Spinal cord (tissue), 10 donors: Measurements from ENCODE around the gene FAM219A. TPM values are rescaled to one million over a fixed set of nuclear protein-coding genes. Genes with fewer than 3 reads are reported as not detected.

Source experiments
- DNase-seq, 6 donors: peaks; one replicate each; pipeline versions ENCODE4 v3.0.0 to v3.0.0-alpha.2; 2013 to 2015; ENCODE audit warnings: low spot score in 6 of 6, low read depth in 4 of 6
- H3K27ac ChIP-seq: one replicate; pipeline ENCODE4 v1.5.1; 2013; ENCODE audit warnings: low read depth, low read length, control low read depth
- H3K27me3 ChIP-seq: one replicate; pipeline ENCODE4 v1.6.1; 2013; ENCODE audit warnings: low read length; ENCODE audit not compliant: control insufficient read depth, insufficient read depth
- H3K36me3 ChIP-seq: one replicate; pipeline ENCODE4 v1.6.1; 2013; ENCODE audit warnings: low read length; ENCODE audit not compliant: control insufficient read depth, insufficient read depth
- H3K4me1 ChIP-seq: one replicate; pipeline ENCODE4 v1.6.1; 2013; ENCODE audit warnings: low read length; ENCODE audit not compliant: control insufficient read depth, insufficient read depth
- H3K4me3 ChIP-seq: one replicate; pipeline ENCODE4 v1.5.1; 2013; ENCODE audit warnings: low read depth, low read length, control low read depth
- H3K9me3 ChIP-seq: one replicate; pipeline ENCODE4 v1.6.1; 2013; ENCODE audit warnings: low read length; ENCODE audit not compliant: control insufficient read depth, insufficient read depth
- WGBS: methylation state at CpG from one replicate; pipeline ENCODE4 v1.1.5; 2013; ENCODE audit warnings: missing lambda C conversion rate; ENCODE audit not compliant: insufficient coverage; 5-methylcytosine and 5-hydroxymethylcytosine counted together
- polyA plus RNA-seq, 2 donors: library from polyadenylated mRNA; unstranded; fragments of 120-200 nt; gene quantifications; one replicate each; pipeline ENCODE4 v1.2.1, GENCODE V29; 2013; ENCODE audit not compliant: insufficient read length in 2 of 2
- total RNA-seq, 2 donors: library from RNA; depleted of rRNA in 1 of 2; stranded (reverse); fragments of 120-200 nt in 1 of 2; fragments of >200 nt in 1 of 2; gene quantifications; one replicate each; pipeline versions ENCODE4 v1.2.3 to v1.2.4, GENCODE V29; 2013 to 2014
- donor health status: healthy.

The FAM219A gene
- total and polyA plus RNA-seq, 4 donors = 18.1 to 83.9 (median 51.2) TPM

DNA sequence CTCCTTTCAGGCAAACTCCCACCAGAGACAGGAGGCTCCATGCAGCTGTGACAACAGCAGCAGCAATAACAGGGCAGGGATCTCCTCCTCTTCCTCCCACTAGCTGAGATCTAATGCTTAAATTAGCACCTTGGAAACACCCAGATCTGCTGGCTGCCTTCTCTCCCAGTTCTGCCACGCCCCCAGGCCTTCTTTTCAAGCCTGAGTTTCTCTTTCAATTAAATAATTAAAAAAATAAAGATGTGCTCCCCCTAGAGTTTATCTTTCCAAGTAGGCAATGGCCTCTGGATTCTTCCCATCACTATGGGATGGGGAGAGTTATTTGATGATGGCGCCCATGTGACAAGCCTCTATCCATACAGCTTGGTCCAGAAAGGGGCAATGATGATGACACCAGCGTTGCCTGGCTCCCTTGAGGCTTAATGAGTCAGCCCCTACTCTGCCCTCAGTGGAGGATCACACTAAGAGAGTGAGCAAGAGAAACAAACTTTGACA, 3.8 kb downstream of the FAM219A start:
- Histone ChIP-seq H3K36me3 (no peaks in the 10 kb centered on the region), H3K4me1 (peaks cover 42% of the 10 kb centered on the region), H3K27ac (no peak overlapping the region), H3K4me3 (no peak overlapping the region), H3K27me3 (no peaks in the 10 kb centered on the region), H3K9me3 (no peaks in the 10 kb centered on the region)
- WGBS = 80% methylated on average over 2 of the region's 3 CpGs
- no peak for DNase-seq

DNA sequence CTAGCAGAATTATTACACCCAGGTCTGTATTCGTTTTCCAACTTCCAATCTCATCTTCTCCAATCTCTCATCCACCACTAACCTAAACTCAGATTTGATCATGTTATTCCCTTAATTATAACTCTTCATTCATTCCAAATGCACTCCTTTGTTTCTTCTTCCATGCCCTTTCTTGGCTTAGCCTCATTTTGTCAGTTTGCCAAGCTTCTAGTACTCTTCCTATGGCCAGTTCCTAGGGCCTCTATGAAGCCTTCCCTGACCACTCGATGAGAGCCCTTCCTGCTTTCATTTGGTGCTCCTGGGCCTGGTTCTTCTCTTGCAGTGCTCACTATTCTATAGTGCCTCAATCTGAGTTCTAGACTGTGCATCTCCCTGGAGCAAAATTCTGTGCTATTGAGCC, 5.8 kb downstream of the FAM219A start:
- H3K9me3 ChIP-seq = no peaks in the 10 kb centered on the region
- no peaks in the 10 kb centered on the region for H3K27me3 ChIP-seq
- no peaks in the 10 kb centered on the region for H3K36me3 ChIP-seq
- no peak overlapping the region for H3K4me3 ChIP-seq
- WGBS = 71% methylated on average over 2 of the region's 2 CpGs
- peaks cover 33% of the 10 kb centered on the region for H3K4me1 ChIP-seq
- no peak overlapping the region for H3K27ac ChIP-seq
- no peak for DNase-seq

DNA sequence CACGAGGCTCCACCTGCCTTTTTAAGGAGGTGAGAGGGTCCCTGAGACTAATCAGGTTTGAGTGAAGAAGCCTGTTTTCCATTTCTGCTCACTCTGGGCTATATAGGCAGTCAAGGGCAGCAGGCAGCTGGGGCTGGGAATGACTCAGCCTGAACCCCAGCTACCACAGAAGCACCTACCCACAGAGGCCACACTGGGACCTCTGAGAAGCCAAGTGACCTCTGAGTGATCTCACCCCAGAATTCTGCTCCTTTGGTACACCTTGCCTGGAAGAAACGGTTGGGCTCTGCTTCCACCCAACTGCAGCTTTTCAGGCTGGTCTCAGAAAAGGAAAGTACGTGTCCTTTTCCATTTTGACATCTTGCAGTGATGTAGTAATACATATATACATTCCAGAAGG, 6.8 kb downstream of the FAM219A start:
- H3K27ac ChIP-seq = no peak overlapping the region
- H3K4me1 ChIP-seq = peaks cover 24% of the 10 kb centered on the region
- no peak for DNase-seq
- no peak overlapping the region for H3K4me3 ChIP-seq
- H3K36me3 ChIP-seq = no peaks in the 10 kb centered on the region
- H3K9me3 ChIP-seq = no peaks in the 10 kb centered on the region
- H3K27me3 ChIP-seq = no peaks in the 10 kb centered on the region
- WGBS = 83% methylated on average over 1 of the region's 3 CpGs

DNA sequence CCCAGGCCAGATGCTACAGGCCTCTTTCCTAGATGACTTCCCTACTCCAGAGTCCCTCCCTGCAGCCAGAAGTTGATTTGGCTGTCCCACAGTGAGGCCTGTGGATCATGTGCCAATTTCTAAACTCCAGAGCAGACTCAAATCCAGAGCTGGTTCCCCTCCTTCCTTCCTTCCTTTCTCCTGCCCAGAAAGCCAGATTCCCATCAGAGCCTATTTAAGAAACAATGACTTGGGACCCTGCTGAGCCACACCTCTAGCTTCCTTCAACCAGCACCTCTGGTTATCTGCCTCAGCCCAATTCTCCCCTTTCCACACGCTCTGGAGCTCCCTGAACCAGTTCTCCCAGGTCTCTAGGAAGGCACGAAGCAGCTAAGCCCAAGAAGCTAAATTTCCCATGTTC, 7.2 kb downstream of the FAM219A start:
- no peaks in the 10 kb centered on the region for H3K9me3 ChIP-seq
- H3K4me3 ChIP-seq = no peak overlapping the region
- H3K27ac ChIP-seq = no peak overlapping the region
- WGBS = no CpG with 5 or more reads among the region's 2 CpGs
- no peak for DNase-seq
- H3K4me1 ChIP-seq = peaks cover 22% of the 10 kb centered on the region
- no peaks in the 10 kb centered on the region for H3K36me3 ChIP-seq
- H3K27me3 ChIP-seq = no peaks in the 10 kb centered on the region

DNA sequence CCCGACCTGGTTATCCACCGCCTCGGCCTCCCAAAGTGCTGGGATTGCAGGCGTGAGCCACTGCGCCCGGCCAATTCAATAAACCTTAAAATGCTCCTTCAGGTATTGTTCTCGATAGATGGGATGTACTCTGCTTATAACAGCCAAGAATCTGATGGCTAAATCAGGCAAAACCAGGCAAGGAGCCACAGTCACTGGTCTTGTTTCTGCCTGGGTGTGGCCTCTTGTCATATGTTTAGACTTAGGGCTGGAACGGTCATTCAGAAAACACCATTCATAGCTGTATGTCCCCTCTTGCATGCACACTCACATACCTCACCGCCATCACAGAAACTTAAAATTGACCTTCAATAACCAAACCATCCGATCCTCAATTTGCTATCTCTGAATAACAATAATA, 7.7 kb downstream of the FAM219A start:
- DNase-seq = no peak
- H3K36me3 ChIP-seq = no peaks in the 10 kb centered on the region
- WGBS = 97% methylated on average over 10 of the region's 10 CpGs
- H3K4me3 ChIP-seq = no peak overlapping the region
- H3K9me3 ChIP-seq = no peaks in the 10 kb centered on the region
- peaks cover 18% of the 10 kb centered on the region for H3K4me1 ChIP-seq
- H3K27me3 ChIP-seq = no peaks in the 10 kb centered on the region
- no peak overlapping the region for H3K27ac ChIP-seq

DNA sequence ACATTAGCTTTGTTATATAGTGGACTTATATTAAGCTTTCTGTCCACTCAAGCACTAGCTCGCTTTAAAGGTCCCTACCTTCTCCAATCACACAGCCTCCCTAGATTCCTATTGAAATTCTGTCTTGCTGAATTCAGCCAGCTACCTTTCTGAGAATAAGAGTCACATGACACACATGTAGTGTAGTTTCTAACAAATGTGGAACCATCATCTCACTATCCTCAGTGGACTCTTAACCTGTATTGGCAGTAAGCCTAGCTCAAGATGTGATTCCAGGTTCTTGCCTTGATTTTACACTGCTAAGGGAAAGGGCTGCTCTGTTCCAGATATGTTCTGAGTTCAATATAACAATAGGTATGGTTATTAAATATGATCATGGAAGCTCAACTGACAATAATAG, 11.4 kb downstream of the FAM219A start:
- Histone ChIP-seq H3K27ac (no peak overlapping the region), H3K4me1 (peaks cover 5% of the 10 kb centered on the region), H3K9me3 (no peaks in the 10 kb centered on the region), H3K27me3 (no peaks in the 10 kb centered on the region), H3K4me3 (no peak overlapping the region), H3K36me3 (no peaks in the 10 kb centered on the region)
- DNase-seq = peak in 1 of 6 donors; percentile 72
- no CpG with 5 or more reads among the region's 1 CpG for WGBS

DNA sequence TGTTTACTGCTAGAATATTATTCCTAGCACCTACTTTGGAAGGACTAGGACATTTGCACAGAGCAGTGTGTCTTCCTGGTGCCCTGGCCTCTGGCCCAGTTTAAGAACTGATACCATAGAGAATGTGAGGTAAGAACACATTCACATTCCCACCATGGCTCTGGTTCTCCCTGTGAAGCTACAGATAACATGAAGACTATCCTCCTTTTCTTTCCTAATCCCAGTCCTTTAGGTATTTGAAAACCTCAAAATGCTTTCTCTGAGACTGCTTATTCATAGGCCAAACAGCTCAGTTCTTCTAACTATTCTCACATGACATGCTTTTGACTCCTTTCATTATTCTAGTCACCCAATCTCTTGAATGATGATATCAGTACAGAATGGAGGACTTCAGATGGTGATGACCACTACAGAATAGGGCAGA, 11.9 kb downstream of the FAM219A start:
- Histone ChIP-seq H3K4me1 (peaks cover 4% of the 10 kb centered on the region), H3K27ac (no peak overlapping the region), H3K4me3 (no peak overlapping the region), H3K9me3 (no peaks in the 10 kb centered on the region), H3K27me3 (no peaks in the 10 kb centered on the region), H3K36me3 (no peaks in the 10 kb centered on the region)
- no peak for DNase-seq

DNA sequence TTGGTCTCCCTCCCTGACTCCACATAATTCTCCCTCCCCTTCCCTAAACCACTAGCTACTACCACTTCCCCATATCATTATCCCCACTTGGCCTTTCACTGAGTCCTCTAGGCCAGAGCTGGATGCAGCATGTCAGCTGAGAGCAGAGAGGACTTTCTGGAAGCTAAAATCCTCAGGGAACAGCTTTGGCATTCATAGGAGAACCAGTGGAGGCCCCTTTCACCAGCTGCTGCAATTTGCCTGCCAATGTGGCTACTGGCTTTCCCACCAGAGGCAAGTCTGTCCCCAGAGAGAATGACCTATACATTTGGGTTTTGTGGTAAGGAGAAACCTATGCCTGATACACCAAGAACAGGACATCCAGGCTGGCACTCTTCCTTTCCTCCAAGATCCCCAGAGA, 14.4 kb downstream of the FAM219A start:
- Histone ChIP-seq H3K27me3 (no peaks in the 10 kb centered on the region), H3K27ac (no peak overlapping the region), H3K36me3 (no peaks in the 10 kb centered on the region), H3K9me3 (no peaks in the 10 kb centered on the region), H3K4me1 (peaks cover 5% of the 10 kb centered on the region), H3K4me3 (no peak overlapping the region)
- no peak for DNase-seq

DNA sequence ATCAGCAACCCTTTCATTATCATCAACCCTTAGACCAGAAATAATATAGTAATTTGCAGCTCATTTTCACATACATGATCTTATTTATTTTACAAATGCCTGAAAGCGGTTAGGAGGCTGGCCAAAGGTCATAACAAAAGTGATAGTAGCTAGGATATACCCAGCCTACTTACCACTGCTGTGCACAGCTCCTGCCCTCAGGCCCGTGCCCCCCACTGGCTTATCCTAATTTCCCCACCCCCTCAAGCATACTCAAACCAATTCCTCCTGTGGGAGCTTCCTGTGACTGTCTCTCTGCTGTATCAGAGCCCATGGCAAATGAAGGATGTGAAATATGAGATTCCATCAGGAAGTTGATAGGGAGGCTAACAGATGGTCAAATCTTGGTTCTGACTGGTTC, 14.8 kb downstream of the FAM219A start:
- no peak for DNase-seq
- no peak overlapping the region for H3K4me3 ChIP-seq
- H3K9me3 ChIP-seq = no peaks in the 10 kb centered on the region
- H3K27me3 ChIP-seq = no peaks in the 10 kb centered on the region
- WGBS = no CpG with 5 or more reads among the region's 2 CpGs
- H3K27ac ChIP-seq = no peak overlapping the region
- peaks cover 5% of the 10 kb centered on the region for H3K4me1 ChIP-seq
- H3K36me3 ChIP-seq = no peaks in the 10 kb centered on the region

DNA sequence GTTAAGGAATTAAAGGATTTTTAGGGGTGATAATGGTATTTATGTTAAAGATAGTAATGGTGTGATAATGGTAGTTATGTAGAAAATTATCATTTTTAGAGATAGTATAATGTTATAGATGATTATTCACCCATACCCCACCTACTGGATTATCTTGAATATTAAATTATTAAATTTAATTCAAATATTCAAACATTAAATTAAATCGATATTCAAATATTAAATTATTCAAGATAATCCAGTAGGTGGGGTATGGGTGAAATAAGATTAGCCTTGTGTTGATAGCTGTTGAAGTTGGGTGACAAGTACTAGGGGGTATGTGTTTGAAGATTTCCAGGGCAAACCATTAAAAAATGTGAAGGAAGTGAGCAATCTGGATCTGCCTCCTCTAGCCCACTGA, 15.6 kb downstream of the FAM219A start:
- no peak for DNase-seq
- WGBS = no CpG with 5 or more reads among the region's 1 CpG
- H3K36me3 ChIP-seq = peaks cover 4% of the 10 kb centered on the region
- no peak overlapping the region for H3K27ac ChIP-seq
- H3K27me3 ChIP-seq = no peaks in the 10 kb centered on the region
- H3K4me1 ChIP-seq = peaks cover 5% of the 10 kb centered on the region
- H3K9me3 ChIP-seq = no peaks in the 10 kb centered on the region
- no peak overlapping the region for H3K4me3 ChIP-seq
